A549 (cell line): Measurements from ENCODE around the gene GZMB.

Experiments
- CEBPB ChIP-seq, 2 experiments: fragments of >200 bp in 1 of 2; sonication (Bioruptor Twin) in 1 of 2; formaldehyde crosslinking in 1 of 2; IDR thresholded peaks; 2 replicates each; pipeline ENCODE4 v1.6.1; 2012 to 2016
- CHD4 ChIP-seq: fragments of 200-600 bp; sonication (generic); IDR thresholded peaks from 2 replicates; pipeline ENCODE4 v1.6.1; 2016; ENCODE audit warnings: antibody characterized with exemption, mild to moderate bottlenecking, borderline replicate concordance
- CTCF ChIP-seq: fragments of >200 bp; sonication (Bioruptor Twin); formaldehyde crosslinking; IDR thresholded peaks from 3 replicates; pipeline ENCODE4 v1.5.1; 2016
- MYC ChIP-seq: IDR thresholded peaks from 2 replicates; pipeline ENCODE4 v1.6.1; 2012; ENCODE audit warnings: mild to moderate bottlenecking, inconsistent platforms, low read length, improper control_type of control experiment, borderline replicate concordance
- NR3C1 ChIP-seq: fragments of >200 bp; sonication (Bioruptor Twin); formaldehyde crosslinking; IDR thresholded peaks from 3 replicates; pipeline ENCODE4 v1.6.1; 2017
- POLR2A ChIP-seq: IDR thresholded peaks from 2 replicates; pipeline ENCODE4 v1.6.1; 2012; ENCODE audit warnings: mild to moderate bottlenecking, low read length
- RNF2 ChIP-seq: fragments of 200-600 bp; sonication (generic); IDR thresholded peaks from 2 replicates; pipeline ENCODE4 v1.6.1; 2016; ENCODE audit warnings: low read depth, mild to moderate bottlenecking, antibody characterized with exemption, moderate library complexity, borderline replicate concordance
- TF ChIP-seq, protein P1 (sequence below): fragments of 250-450 bp; sonication (Bioruptor Pico); IDR thresholded peaks from 2 replicates; pipeline ENCODE4 v1.5.0; 2021; ENCODE audit warnings: mild to moderate bottlenecking, moderate library complexity, borderline replicate concordance
- TF ChIP-seq, protein P2 (sequence below): fragments of 150-350 bp; IDR thresholded peaks from 2 replicates; pipeline ENCODE4 v1.6.1; 2014; ENCODE audit warnings: low read depth, mild to moderate bottlenecking, low read length
- TF ChIP-seq, protein P3 (sequence below): fragments of 450-650 bp; IDR thresholded peaks from 2 replicates; pipeline ENCODE4 v1.6.1; 2014; ENCODE audit warnings: antibody characterized with exemption

DNA sequence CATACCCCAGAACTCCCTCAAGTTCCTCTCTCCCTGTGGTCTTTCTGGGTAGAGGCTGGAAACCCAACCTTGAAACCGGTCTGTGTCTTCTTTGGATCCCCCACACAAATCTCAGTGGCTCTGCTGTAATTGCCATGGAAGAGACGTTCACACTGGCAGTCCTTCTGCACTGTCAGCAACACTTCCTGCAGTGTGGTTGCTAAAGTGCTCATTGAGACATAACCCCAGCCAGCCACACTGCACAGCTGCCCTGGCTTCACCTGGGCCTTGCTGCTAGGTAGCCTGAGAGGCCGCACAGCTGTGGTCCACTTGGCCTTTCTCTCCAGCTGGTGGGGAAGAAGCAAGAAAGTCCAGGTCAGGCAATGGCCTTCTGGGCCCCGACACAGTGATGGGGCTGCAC lies 26.9 kb downstream of the GZMB start:
- TF ChIP-seq NR3C1 (no peak), CEBPB (IDR thresholded peaks at IDR 0.05) (no peak), CTCF (no peak), CHD4 (no peak), RNF2 (no peak), MYC (no peak), POLR2A (no peak)
- TF ChIP-seq, protein P1, sequence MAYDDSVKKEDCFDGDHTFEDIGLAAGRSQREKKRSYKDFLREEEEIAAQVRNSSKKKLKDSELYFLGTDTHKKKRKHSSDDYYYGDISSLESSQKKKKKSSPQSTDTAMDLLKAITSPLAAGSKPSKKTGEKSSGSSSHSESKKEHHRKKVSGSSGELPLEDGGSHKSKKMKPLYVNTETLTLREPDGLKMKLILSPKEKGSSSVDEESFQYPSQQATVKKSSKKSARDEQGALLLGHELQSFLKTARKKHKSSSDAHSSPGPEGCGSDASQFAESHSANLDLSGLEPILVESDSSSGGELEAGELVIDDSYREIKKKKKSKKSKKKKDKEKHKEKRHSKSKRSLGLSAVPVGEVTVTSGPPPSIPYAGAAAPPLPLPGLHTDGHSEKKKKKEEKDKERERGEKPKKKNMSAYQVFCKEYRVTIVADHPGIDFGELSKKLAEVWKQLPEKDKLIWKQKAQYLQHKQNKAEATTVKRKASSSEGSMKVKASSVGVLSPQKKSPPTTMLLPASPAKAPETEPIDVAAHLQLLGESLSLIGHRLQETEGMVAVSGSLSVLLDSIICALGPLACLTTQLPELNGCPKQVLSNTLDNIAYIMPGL, result no peak
- TF ChIP-seq, protein P2, sequence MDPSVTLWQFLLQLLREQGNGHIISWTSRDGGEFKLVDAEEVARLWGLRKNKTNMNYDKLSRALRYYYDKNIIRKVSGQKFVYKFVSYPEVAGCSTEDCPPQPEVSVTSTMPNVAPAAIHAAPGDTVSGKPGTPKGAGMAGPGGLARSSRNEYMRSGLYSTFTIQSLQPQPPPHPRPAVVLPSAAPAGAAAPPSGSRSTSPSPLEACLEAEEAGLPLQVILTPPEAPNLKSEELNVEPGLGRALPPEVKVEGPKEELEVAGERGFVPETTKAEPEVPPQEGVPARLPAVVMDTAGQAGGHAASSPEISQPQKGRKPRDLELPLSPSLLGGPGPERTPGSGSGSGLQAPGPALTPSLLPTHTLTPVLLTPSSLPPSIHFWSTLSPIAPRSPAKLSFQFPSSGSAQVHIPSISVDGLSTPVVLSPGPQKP, result no peak
- TF ChIP-seq, protein P3, sequence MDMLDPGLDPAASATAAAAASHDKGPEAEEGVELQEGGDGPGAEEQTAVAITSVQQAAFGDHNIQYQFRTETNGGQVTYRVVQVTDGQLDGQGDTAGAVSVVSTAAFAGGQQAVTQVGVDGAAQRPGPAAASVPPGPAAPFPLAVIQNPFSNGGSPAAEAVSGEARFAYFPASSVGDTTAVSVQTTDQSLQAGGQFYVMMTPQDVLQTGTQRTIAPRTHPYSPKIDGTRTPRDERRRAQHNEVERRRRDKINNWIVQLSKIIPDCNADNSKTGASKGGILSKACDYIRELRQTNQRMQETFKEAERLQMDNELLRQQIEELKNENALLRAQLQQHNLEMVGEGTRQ, result no peak
